ENCODE measurements around the gene TMPRSS11E. TPM values are rescaled to one million over a fixed set of nuclear protein-coding genes. Genes with fewer than 3 reads are reported as not detected.
"Not testable (repeated sequence)": the region's sequence is repeated elsewhere in the genome, so short reads cannot be mapped to it uniquely, and the experiment has no call there.

TMPRSS11E gene
- total RNA-seq = 100 to 1,000 TPM; 175 to 359 (median 271) TPM

- H3K27me3 ChIP-seq = no peaks in the 10 kb centered on the region
- no peaks in the 10 kb centered on the region for H3K36me3 ChIP-seq
- whole genome bisulfite sequencing, 2 donors = 49 to 50% methylated on average over 3 of the region's 3 CpGs
- intact Hi-C loops (cut with DNase I) = no loop called here
- H3K4me1 ChIP-seq = peaks cover 0 to 17% (median 3%) of the 10 kb centered on the region in 3 donors
- no peak for DNase-seq
- no peaks in the 10 kb centered on the region for H3K9me3 ChIP-seq
- H3K4me3 ChIP-seq = peak within 1 kb of the TSS; percentile 19 to 31 (median 29)
- H3K27ac ChIP-seq = peak within 1 kb of the TSS in 3 of 4 donors; percentile 22 to 66 (median 48)
- TF ChIP-seq POLR2A (IDR thresholded peaks at IDR 0.05) (no peak), CTCF (IDR thresholded peaks at IDR 0.05) (no peak)
Observed at GRCh38 chr4:68447201-68447600, at the start of gene TMPRSS11E. Gene TMPRSS11E (plus strand): TSS chr4:68447463. CDS start chr4:68447513, 50 bp downstream.

DNA sequence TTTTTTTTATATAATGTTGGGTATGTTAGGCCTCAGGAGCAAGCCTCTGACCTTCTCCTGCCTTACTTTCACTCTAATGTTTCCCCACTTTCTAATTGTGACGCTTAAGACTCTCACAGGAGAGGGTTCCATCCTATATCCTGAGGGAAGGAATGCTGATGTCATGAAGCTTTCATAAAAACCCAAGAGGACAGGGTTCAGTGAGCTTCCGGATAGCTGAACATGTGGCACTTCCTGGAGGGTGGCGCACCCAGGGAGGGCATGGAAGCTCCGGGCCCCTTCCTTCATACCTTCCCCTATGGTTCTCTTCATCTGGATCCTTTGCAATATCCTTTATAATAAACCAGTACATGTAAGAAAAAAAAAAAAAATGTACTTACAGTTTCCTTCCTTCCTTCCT lies 48.0 kb upstream of the TMPRSS11E start:
- no peak for DNase-seq
- intact Hi-C loops (cut with DNase I) = no loop called here
- TF ChIP-seq POLR2A (IDR thresholded peaks at IDR 0.05) (no peak), CTCF (IDR thresholded peaks at IDR 0.05) (no peak)

GRCh38 chr4:68401231-68401630 lies 46.0 kb upstream of the TMPRSS11E start:
- Histone ChIP-seq H3K27me3 (no peaks in the 10 kb centered on the region), H3K4me1 (no peaks in the 10 kb centered on the region), H3K36me3 (no peaks in the 10 kb centered on the region), H3K9me3 (no peaks in the 10 kb centered on the region), H3K4me3 (no peak overlapping the region), H3K27ac (no peak overlapping the region)
- TF ChIP-seq POLR2A (IDR thresholded peaks at IDR 0.05) = no peak
- no peak for TF ChIP-seq CTCF (IDR thresholded peaks at IDR 0.05)
- intact Hi-C loops (cut with DNase I) = no loop called here
- DNase-seq = no peak

More for the DNA sequence above, 48.0 kb upstream of the TMPRSS11E start:
- no peaks in the 10 kb centered on the region for H3K4me1 ChIP-seq
- H3K27me3 ChIP-seq = no peaks in the 10 kb centered on the region
- WGBS, 2 donors = 82 to 98% methylated on average over 4 of the region's 4 CpGs
- H3K4me3 ChIP-seq = no peak overlapping the region
- no peak overlapping the region for H3K27ac ChIP-seq
- no peaks in the 10 kb centered on the region for H3K9me3 ChIP-seq
- H3K36me3 ChIP-seq = no peaks in the 10 kb centered on the region

DNA sequence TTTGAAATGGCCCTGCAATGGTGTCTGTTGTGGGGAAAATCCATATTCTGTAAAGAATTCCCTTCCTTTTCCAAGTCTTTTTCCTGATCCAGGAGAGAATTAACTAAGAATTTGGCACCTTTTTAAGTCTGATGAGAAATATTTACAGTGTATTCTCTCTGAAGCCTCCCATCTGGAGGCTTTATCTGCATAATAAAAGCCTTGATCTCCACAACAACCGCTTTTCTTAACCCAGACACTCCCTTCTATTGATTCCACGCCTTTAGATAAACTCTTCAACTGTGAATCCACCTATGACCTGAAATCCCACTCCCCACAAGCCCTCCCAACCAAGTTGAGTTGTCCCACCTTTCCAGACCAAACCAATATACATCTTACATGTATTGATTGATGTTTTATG lies 43.1 kb upstream of the TMPRSS11E start:
- Histone ChIP-seq H3K27me3 (no peaks in the 10 kb centered on the region), H3K4me1 (no peaks in the 10 kb centered on the region), H3K27ac (no peak overlapping the region), H3K4me3 (no peak overlapping the region), H3K36me3 (no peaks in the 10 kb centered on the region), H3K9me3 (no peaks in the 10 kb centered on the region)
- TF ChIP-seq POLR2A (IDR thresholded peaks at IDR 0.05) = no peak
- no peak for TF ChIP-seq CTCF (IDR thresholded peaks at IDR 0.05)
- no peak for DNase-seq
- WGBS, 2 donors = 49 to 51% methylated on average over 2 of the region's 2 CpGs
- intact Hi-C loops (cut with DNase I) = no loop called here

DNA sequence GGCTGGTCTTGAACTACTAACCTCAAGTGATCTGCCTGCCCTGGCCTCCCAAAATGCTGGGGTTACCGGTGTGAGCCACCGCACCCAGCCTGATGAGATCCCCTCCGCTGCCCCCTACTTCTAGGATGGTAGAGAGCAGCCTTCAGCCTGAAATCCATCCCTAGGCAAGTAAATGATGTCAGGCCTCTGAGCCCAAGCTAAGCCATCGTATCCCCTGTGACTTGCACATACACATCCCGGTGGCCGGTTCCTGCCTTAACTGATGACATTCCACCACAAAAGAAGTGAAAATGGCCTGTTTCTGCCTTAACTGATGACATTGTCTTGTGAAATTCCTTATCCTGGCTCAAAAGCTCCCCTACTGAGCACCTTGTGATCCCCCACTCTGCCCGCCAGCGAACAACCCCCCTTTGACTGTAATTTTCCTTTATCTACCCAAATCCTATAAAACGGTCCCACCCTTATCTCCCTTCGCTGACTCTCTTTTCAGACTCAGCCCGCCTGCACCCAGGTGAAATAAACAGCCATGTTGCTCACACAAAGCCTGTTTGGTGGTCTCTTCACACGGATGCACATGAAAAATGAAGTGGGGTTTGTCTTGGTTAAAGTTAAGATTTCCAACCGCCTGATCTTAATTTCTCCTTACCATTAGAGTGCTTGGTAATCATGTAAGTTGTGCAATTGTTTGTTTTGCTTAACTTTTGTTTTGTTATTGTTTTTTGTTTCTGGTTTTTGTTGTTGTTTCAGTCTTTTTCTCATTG lies 41.4 kb upstream of the TMPRSS11E start:
- H3K9me3 ChIP-seq; H3K36me3 ChIP-seq; H3K4me3 ChIP-seq; intact Hi-C loops (cut with DNase I); H3K27ac ChIP-seq; H3K27me3 ChIP-seq; DNase-seq; H3K4me1 ChIP-seq: not testable (repeated sequence)
- 81 to 90% methylated on average over 10 to 11 of the region's 13 CpGs for WGBS, 2 donors
